Measurements from ENCODE around the gene TMEFF2.

The TMEFF2 gene

GRCh38 chr2:192128655-192129054 is 66.1 kb downstream of the TMEFF2 start:
- CTCF ChIA-PET = interaction anchor here (1.3 kb wide), 1 partner anchor 317 kb away, joined by 3 read pairs; no protein-coding TSS in a partner anchor
- no peak for DNase-seq (ENCODE audit: low read depth, low spot score)
- no peak overlapping the region for H3K4me3 ChIP-seq (ENCODE audit: low read depth, low read length)
- POLR2A ChIA-PET = no interaction called here
- TF ChIP-seq CTCF (IDR thresholded peaks at IDR 0.05; ENCODE audit: insufficient read depth, low read length, missing control alignments) = no peak

DNA sequence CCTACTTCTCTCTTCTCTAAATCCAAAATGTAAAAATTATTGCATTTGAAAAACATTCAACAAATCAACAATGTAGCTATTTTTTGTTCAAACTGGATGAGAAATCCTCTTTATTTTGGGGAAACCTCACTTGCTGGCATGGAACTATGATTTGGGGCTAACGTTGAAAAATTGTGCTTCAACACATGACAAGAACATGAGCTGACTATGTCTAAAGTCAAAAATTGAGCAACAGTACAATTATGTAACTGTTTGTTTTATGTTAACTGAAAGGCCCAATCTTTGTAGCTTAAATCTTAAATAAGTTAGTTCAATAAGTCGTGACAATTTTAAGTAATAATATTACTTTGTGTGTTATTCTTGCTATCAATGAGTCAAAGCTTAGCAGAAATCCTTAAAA is 67.3 kb downstream of the TMEFF2 start:
- DNase-seq (ENCODE audit: low read depth, low spot score) = no peak
- ChIA-PET POLR2A (no interaction called here), CTCF (interaction anchor here (1.1 kb wide), 1 partner anchor 258 kb away, joined by 3 read pairs; no protein-coding TSS in a partner anchor)
- TF ChIP-seq CTCF (IDR thresholded peaks at IDR 0.05; ENCODE audit: insufficient read depth, low read length, missing control alignments) = no peak
- no peak overlapping the region for H3K4me3 ChIP-seq (ENCODE audit: low read depth, low read length)

GRCh38 chr2:192126912-192127311 is 67.8 kb downstream of the TMEFF2 start:
- no peak for DNase-seq (ENCODE audit: low read depth, low spot score)
- no peak overlapping the region for H3K4me3 ChIP-seq (ENCODE audit: low read depth, low read length)
- POLR2A ChIA-PET = no interaction called here
- CTCF ChIA-PET = interaction anchor here (0.7 to 1.1 kb wide), 2 partner anchors 16 to 257 kb away, joined by 3 read pairs; no protein-coding TSS in a partner anchor
- TF ChIP-seq CTCF (IDR thresholded peaks at IDR 0.05; ENCODE audit: insufficient read depth, low read length, missing control alignments) = no peak

DNA sequence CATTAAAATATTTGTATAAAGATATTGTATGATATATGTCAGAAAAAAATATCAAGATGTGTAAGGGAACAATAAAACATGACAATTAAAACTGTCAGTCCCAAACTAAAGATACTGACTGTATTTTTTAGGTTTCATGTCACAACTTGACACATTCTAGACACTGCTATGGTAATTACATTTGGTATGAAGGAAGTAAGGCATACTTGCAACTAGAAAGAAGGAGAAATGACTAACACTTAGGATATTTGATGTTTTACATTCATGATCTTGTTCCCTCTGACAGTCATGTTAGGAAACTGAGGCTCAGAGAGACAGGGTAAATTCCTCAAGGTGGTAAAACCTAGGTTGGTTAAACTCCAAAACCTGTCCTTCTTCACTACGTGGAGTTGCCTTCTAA is 68.3 kb downstream of the TMEFF2 start:
- no peak for DNase-seq (ENCODE audit: low read depth, low spot score)
- no peak for TF ChIP-seq CTCF (IDR thresholded peaks at IDR 0.05; ENCODE audit: insufficient read depth, low read length, missing control alignments)
- H3K4me3 ChIP-seq (ENCODE audit: low read depth, low read length) = no peak overlapping the region
- POLR2A ChIA-PET = no interaction called here
- CTCF ChIA-PET = interaction anchor here (0.7 to 1.1 kb wide), 2 partner anchors 16 to 257 kb away, joined by 3 read pairs; no protein-coding TSS in a partner anchor

DNA sequence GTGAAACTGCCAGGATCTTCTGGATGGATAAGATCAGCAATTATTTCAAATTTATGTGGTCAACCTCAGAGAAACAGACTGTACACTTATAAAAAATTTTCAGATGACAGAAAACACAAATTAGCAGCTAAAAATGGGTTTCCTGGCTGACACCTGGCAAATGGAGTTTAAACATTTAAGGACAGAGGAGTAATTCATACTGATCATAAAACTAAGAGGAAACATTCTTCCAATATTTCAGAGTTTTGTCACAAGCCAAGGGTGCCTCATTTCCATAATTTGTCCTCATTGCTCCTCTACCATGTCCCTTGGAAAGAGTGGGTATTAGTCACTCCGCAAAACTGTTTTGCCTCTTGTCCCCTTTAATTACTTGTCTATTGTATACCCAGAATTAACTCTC is 70.2 kb downstream of the TMEFF2 start:
- H3K4me3 ChIP-seq (ENCODE audit: low read depth, low read length) = no peak overlapping the region
- no peak for TF ChIP-seq CTCF (IDR thresholded peaks at IDR 0.05; ENCODE audit: insufficient read depth, low read length, missing control alignments)
- no peak for DNase-seq (ENCODE audit: low read depth, low spot score)
- ChIA-PET CTCF (interaction anchor here (1.4 kb wide), 1 partner anchor 312 kb away, joined by 6 read pairs; no protein-coding TSS in a partner anchor), POLR2A (no interaction called here)

- ChIA-PET POLR2A (no interaction called here), CTCF (interaction anchor here (1.2 kb wide), 1 partner anchor 311 kb away, joined by 3 read pairs; no protein-coding TSS in a partner anchor)
- no peak overlapping the region for H3K4me3 ChIP-seq (ENCODE audit: low read depth, low read length)
- TF ChIP-seq CTCF (IDR thresholded peaks at IDR 0.05; ENCODE audit: insufficient read depth, low read length, missing control alignments) = no peak
- no peak for DNase-seq (ENCODE audit: low read depth, low spot score)
Observed at GRCh38 chr2:192123847-192124246, 70.9 kb downstream of the TMEFF2 start.
